Vagina (tissue), 2 donors: ENCODE measurements around the gene TRIM5. TPM values are rescaled to one million over a fixed set of nuclear protein-coding genes. Genes with fewer than 3 reads are reported as not detected.
A peak's percentile ranks its signal among the peaks of the same experiment; 100 is the strongest.
"Not testable (repeated sequence)": the region's sequence is repeated elsewhere in the genome, so short reads cannot be mapped to it uniquely, and the experiment has no call there.

Source experiments
- DNase-seq, 2 donors: peaks; one replicate each; pipeline ENCODE4 v3.0.0-alpha.2; 2017; ENCODE audit errors: extremely low spot score in 2 of 2
- H3K27ac ChIP-seq: fragments of 200-600 bp; sonication (generic); one replicate; pipeline ENCODE4 v1.5.1; 2019
- H3K27me3 ChIP-seq: fragments of 200-600 bp; sonication (generic); one replicate; pipeline ENCODE4 v1.5.1; 2019
- H3K36me3 ChIP-seq, 2 donors: fragments of 200-600 bp; sonication (generic); one replicate each; pipeline ENCODE4 v1.5.1; 2017 to 2019
- H3K4me1 ChIP-seq: fragments of 200-600 bp; sonication (generic); one replicate; pipeline ENCODE4 v1.5.1; 2019
- H3K4me3 ChIP-seq, 2 donors: fragments of 200-600 bp; sonication (generic); 1 replicate in 1 of 2; 2 replicates in 1 of 2; pipeline ENCODE4 v1.5.1; 2016 to 2019
- H3K9me3 ChIP-seq: fragments of 200-600 bp; sonication (generic); one replicate; pipeline ENCODE4 v1.5.1; 2019
- POLR2A ChIP-seq, 2 donors: fragments of 450-650 bp; IDR thresholded peaks; one replicate each; pipeline ENCODE4 v1.6.1; 2017; ENCODE audit warnings: antibody characterized with exemption in 2 of 2, mild to moderate bottlenecking in 2 of 2, moderate library complexity in 2 of 2
- POLR2AphosphoS5 ChIP-seq, 2 donors: sonication (generic); formaldehyde crosslinking; IDR thresholded peaks; one replicate each; pipeline ENCODE4 v1.9.0; 2017; ENCODE audit warnings: antibody characterized with exemption in 2 of 2, mild to moderate bottlenecking in 2 of 2, low read depth in 1 of 2; ENCODE audit not compliant: insufficient read depth in 1 of 2
- intact Hi-C: fragments of 100-400 bp; cut with DNase I; formaldehyde crosslinking; loops from one replicate; pipeline ENCODE4 v1.15.1; 2023
- total RNA-seq: library from RNA; depleted of rRNA; stranded (reverse); fragments of >200 nt; gene quantifications from one replicate; pipeline ENCODE4 v1.2.3, GENCODE V29; 2016
- TF ChIP-seq, protein P1 (sequence below), 3 experiments: fragments of 450-650 bp in 2 of 3; fragments of 200-600 bp in 1 of 3; sonication (generic) in 1 of 3; IDR thresholded peaks; one replicate each; pipeline ENCODE4 v1.5.1; 2017 to 2019; ENCODE audit warnings: antibody characterized with exemption in 3 of 3, mild to moderate bottlenecking in 2 of 3, moderate library complexity in 2 of 3

Gene TRIM5
- total RNA-seq, 1 donor from 2014 or later: 20.4 TPM

GRCh38 chr11:5695580-5695979, 10.7 kb upstream of the TRIM5 start:
- TF ChIP-seq, protein P1, sequence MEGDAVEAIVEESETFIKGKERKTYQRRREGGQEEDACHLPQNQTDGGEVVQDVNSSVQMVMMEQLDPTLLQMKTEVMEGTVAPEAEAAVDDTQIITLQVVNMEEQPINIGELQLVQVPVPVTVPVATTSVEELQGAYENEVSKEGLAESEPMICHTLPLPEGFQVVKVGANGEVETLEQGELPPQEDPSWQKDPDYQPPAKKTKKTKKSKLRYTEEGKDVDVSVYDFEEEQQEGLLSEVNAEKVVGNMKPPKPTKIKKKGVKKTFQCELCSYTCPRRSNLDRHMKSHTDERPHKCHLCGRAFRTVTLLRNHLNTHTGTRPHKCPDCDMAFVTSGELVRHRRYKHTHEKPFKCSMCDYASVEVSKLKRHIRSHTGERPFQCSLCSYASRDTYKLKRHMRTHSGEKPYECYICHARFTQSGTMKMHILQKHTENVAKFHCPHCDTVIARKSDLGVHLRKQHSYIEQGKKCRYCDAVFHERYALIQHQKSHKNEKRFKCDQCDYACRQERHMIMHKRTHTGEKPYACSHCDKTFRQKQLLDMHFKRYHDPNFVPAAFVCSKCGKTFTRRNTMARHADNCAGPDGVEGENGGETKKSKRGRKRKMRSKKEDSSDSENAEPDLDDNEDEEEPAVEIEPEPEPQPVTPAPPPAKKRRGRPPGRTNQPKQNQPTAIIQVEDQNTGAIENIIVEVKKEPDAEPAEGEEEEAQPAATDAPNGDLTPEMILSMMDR (IDR thresholded peaks at IDR 0.05): no peak
- TF ChIP-seq POLR2A (IDR thresholded peaks at IDR 0.05) (no peak), POLR2AphosphoS5 (IDR thresholded peaks at IDR 0.05; ENCODE audit: insufficient read depth in 1 of 2, low read depth in 1 of 2) (no peak)
- no peaks in the 10 kb centered on the region for H3K27me3 ChIP-seq
- no peak overlapping the region for H3K4me3 ChIP-seq
- no peak overlapping the region for H3K27ac ChIP-seq
- DNase-seq: no peak
- intact Hi-C loops: no loop called here
- no peaks in the 10 kb centered on the region for H3K9me3 ChIP-seq
- peaks cover 0 to 27% of the 10 kb centered on the region in 2 donors for H3K36me3 ChIP-seq
- peaks cover 34% of the 10 kb centered on the region for H3K4me1 ChIP-seq

DNA sequence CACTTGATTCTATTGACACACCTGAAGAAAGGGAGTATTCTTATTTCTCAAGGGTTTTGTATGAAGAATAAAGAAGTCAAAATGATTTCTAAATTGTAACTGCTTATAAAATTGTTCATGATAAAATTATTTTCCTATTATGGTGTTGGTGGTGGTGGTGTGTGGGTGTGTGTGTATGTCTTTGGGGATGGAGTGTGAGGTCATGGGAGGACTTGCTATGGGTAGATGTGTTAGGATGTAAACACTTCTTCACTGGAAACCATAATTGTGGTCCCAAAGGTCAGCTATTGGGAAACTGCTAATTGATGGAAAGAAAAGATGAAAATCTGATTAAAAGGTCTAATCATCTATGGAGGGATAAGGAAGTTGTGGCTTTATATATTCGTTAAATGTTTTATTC, 9.8 kb upstream of the TRIM5 start:
- DNase-seq: no peak

DNA sequence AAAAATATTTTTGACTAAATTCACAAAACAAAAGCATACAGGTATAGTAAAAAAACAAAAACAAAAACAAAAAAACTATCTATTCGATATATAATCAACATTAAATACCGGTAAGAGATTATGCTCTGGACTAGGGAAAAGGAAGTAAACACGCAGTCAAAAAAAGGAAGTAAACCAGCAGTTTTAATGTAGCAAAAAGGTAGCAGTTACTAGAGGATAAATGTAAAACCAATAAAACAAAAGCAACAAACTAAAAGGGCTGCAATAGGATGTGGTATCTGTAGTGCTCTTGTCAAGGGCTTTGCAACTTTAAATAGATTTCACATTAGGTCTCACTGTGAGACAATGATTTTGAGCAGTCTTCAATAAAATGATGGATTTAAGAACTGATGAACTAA, 7.1 kb upstream of the TRIM5 start:
- DNase-seq: no peak
- Histone ChIP-seq H3K36me3 (peaks cover 0 to 9% of the 10 kb centered on the region in 2 donors), H3K4me1 (peaks cover 44% of the 10 kb centered on the region), H3K9me3 (no peaks in the 10 kb centered on the region), H3K4me3 (peak overlapping the region in 1 of 2 donors; percentile 40), H3K27me3 (no peaks in the 10 kb centered on the region), H3K27ac (peak overlapping the region; percentile 75)
- intact Hi-C loops: no loop called here
- no peak for TF ChIP-seq POLR2A (IDR thresholded peaks at IDR 0.05)
- no peak for TF ChIP-seq POLR2AphosphoS5 (IDR thresholded peaks at IDR 0.05; ENCODE audit: insufficient read depth in 1 of 2, low read depth in 1 of 2)
- TF ChIP-seq, protein P1 (IDR thresholded peaks at IDR 0.05): no peak

More for the DNA sequence above, 9.8 kb upstream of the TRIM5 start:
- no peak for TF ChIP-seq POLR2A (IDR thresholded peaks at IDR 0.05)
- TF ChIP-seq POLR2AphosphoS5 (IDR thresholded peaks at IDR 0.05; ENCODE audit: insufficient read depth in 1 of 2, low read depth in 1 of 2): no peak
- TF ChIP-seq, protein P1 (IDR thresholded peaks at IDR 0.05): no peak
- H3K27me3 ChIP-seq: no peaks in the 10 kb centered on the region
- intact Hi-C loops: no loop called here
- no peak overlapping the region for H3K4me3 ChIP-seq
- H3K9me3 ChIP-seq: no peaks in the 10 kb centered on the region
- H3K36me3 ChIP-seq: peaks cover 0 to 27% of the 10 kb centered on the region in 2 donors
- no peak overlapping the region for H3K27ac ChIP-seq
- H3K4me1 ChIP-seq: peaks cover 34% of the 10 kb centered on the region

DNA sequence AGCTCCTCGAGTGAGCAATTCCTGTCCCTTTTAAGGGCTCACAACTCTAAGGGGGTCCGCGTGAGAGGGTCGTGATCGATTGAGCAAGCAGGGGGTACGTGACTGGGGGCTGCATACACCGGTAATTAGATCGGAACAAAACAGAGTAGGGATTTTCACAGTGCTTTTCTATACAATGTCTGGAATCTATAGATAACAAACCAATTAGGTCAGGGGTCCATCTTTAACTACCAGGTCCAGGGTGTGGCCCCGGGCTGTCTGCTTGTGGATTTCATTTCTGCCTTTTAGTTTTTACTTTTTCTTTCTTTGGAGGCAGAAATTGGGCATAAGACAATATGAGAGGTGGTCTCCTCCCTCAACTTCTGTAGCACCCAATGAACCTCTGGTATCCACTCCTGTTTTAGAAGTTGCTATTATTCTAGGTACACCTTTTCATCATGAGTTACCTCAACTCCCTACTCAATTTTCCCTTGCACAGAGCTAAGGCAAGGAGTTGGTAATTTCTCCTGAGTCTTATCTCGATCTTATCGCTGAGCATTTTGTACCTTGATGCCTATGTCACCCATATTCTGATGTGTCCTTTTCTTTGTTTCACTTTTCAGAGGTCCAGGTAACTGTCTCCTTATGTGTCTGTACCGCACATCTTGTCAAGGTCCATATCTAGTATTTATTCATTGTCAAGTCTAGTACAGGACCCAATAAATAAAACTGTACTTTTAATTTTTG, 6.5 kb upstream of the TRIM5 start:
- H3K27me3 ChIP-seq, H3K9me3 ChIP-seq, DNase-seq, intact Hi-C loops, H3K36me3 ChIP-seq: not testable (repeated sequence)
- Histone ChIP-seq H3K4me3 (peak overlapping the region; percentile 36 to 40), H3K27ac (peak overlapping the region; percentile 75), H3K4me1 (peaks cover 44% of the 10 kb centered on the region)

GRCh38 chr11:5690736-5691135, 5.9 kb upstream of the TRIM5 start:
- no peak for DNase-seq
- no peak for TF ChIP-seq POLR2A (IDR thresholded peaks at IDR 0.05)
- peak in 1 of 2 donors; percentile 36 for TF ChIP-seq POLR2AphosphoS5 (IDR thresholded peaks at IDR 0.05; ENCODE audit: insufficient read depth in 1 of 2, low read depth in 1 of 2)
- TF ChIP-seq, protein P1 (IDR thresholded peaks at IDR 0.05): no peak
- Histone ChIP-seq H3K4me1 (peaks cover 44% of the 10 kb centered on the region), H3K27me3 (no peaks in the 10 kb centered on the region), H3K27ac (peak overlapping the region; percentile 75), H3K36me3 (no peaks in the 10 kb centered on the region), H3K4me3 (peak overlapping the region; percentile 36 to 40), H3K9me3 (no peaks in the 10 kb centered on the region)
- intact Hi-C loops: no loop called here
